GM21390 (cell line): ENCODE data around the gene TAAR1.
"Not testable (repeated sequence)": the region's sequence is repeated elsewhere in the genome, so short reads cannot be mapped to it uniquely, and the experiment has no call there.

Source experiments
- ATAC-seq: cut with Tn5 transposase; IDR thresholded peaks from one replicate; pipeline ENCODE4 v1.9.1; 2021; ENCODE audit not compliant: unreplicated experiment

Gene TAAR1

GRCh38 chr6:132664309-132665034 is 5.5 kb upstream of the TAAR1 start:
- no peak for ATAC-seq

- ATAC-seq, result no peak
Measured at GRCh38 chr6:132663661-132664060, 4.7 kb upstream of the TAAR1 start.

- ATAC-seq, result no peak
Measured at GRCh38 chr6:132661906-132662305, 2.9 kb upstream of the TAAR1 start.

- peak; percentile 59 for ATAC-seq
Measured at GRCh38 chr6:132651062-132651461, 7.9 kb downstream of the TAAR1 start.

- ATAC-seq, result no peak
Measured at GRCh38 chr6:132650429-132650828, 8.6 kb downstream of the TAAR1 start.

GRCh38 chr6:132648828-132649227 is 10.2 kb downstream of the TAAR1 start:
- ATAC-seq, result no peak

- ATAC-seq, result peak; percentile 80
Measured at GRCh38 chr6:132648356-132648755, 10.6 kb downstream of the TAAR1 start.

- no peak for ATAC-seq
Measured at GRCh38 chr6:132643547-132643946, 15.4 kb downstream of the TAAR1 start.

GRCh38 chr6:132637135-132637534 is 21.8 kb downstream of the TAAR1 start:
- ATAC-seq, result not testable (repeated sequence)

GRCh38 chr6:132635906-132636305 is 23.1 kb downstream of the TAAR1 start:
- ATAC-seq, result not testable (repeated sequence)

GRCh38 chr6:132635288-132635687 is 23.7 kb downstream of the TAAR1 start:
- not testable (repeated sequence) for ATAC-seq

GRCh38 chr6:132634796-132635195 is 24.2 kb downstream of the TAAR1 start:
- no peak for ATAC-seq

GRCh38 chr6:132633362-132633761 is 25.6 kb downstream of the TAAR1 start:
- ATAC-seq, result no peak

GRCh38 chr6:132624175-132624574 is 34.8 kb downstream of the TAAR1 start, which contains the start of gene TAAR2:
Gene TAAR2 (minus strand): TSS chr6:132624275. CDS start chr6:132624275, 0 bp downstream.
- ATAC-seq, result no peak

- no peak for ATAC-seq
Measured at GRCh38 chr6:132623106-132623845, 35.7 kb downstream of the TAAR1 start.

GRCh38 chr6:132616677-132617076 is 42.3 kb downstream of the TAAR1 start:
- no peak for ATAC-seq

- no peak for ATAC-seq
Measured at GRCh38 chr6:132614554-132614953, 44.4 kb downstream of the TAAR1 start.

GRCh38 chr6:132612449-132613108 is 46.4 kb downstream of the TAAR1 start:
- ATAC-seq, result peak; percentile 41

- ATAC-seq, result no peak
Measured at GRCh38 chr6:132611616-132612015, 47.4 kb downstream of the TAAR1 start.

- ATAC-seq, result no peak
Measured at GRCh38 chr6:132607544-132608233, 51.3 kb downstream of the TAAR1 start.

GRCh38 chr6:132604635-132605152 is 54.3 kb downstream of the TAAR1 start:
- no peak for ATAC-seq
